Bronchial epithelial cell (primary cell): ENCODE measurements around the gene KBTBD6. TPM values are rescaled to one million over a fixed set of nuclear protein-coding genes. Genes with fewer than 3 reads are reported as not detected.
"Not testable (repeated sequence)": the region's sequence is repeated elsewhere in the genome, so short reads cannot be mapped to it uniquely, and the experiment has no call there.

Experiments used
- DNase-seq: peaks from one replicate; pipeline ENCODE4 v3.0.0-alpha.2; 2010; ENCODE audit warnings: low read depth
- FAIRE-seq: peaks from 2 replicates; lab custom pipeline; 2011; peaks lifted over from hg19 to GRCh38; lab: Jason Lieb, UNC
- H3K27me3 ChIP-seq: 2 replicates; pipeline ENCODE4 v1.5.1; 2011; ENCODE audit warnings: low read length; ENCODE audit not compliant: control insufficient read depth, insufficient read depth
- H3K36me3 ChIP-seq: 2 replicates; pipeline ENCODE4 v1.5.1; 2011; ENCODE audit warnings: low read length; ENCODE audit not compliant: control insufficient read depth, insufficient read depth
- H3K4me3 ChIP-seq: 2 replicates; pipeline ENCODE4 v1.5.1; 2011; ENCODE audit warnings: mild to moderate bottlenecking, low read depth, low read length, control low read depth
- total RNA-seq: library from RNA; depleted of rRNA; stranded (reverse); fragments of >200 nt; gene quantifications from 2 replicates; pipeline ENCODE4 v1.2.1, GENCODE V29; 2014
- TF ChIP-seq, protein P1 (sequence below): IDR thresholded peaks from 2 replicates; pipeline ENCODE4 v1.5.1; 2011; ENCODE audit warnings: mild to moderate bottlenecking, moderate library complexity, low read length, control low read depth, inconsistent platforms; ENCODE audit not compliant: insufficient read depth, severe bottlenecking

The KBTBD6 gene
- total RNA-seq, 1 donor from 2014 or later: 6.3 TPM

- TF ChIP-seq, protein P1, sequence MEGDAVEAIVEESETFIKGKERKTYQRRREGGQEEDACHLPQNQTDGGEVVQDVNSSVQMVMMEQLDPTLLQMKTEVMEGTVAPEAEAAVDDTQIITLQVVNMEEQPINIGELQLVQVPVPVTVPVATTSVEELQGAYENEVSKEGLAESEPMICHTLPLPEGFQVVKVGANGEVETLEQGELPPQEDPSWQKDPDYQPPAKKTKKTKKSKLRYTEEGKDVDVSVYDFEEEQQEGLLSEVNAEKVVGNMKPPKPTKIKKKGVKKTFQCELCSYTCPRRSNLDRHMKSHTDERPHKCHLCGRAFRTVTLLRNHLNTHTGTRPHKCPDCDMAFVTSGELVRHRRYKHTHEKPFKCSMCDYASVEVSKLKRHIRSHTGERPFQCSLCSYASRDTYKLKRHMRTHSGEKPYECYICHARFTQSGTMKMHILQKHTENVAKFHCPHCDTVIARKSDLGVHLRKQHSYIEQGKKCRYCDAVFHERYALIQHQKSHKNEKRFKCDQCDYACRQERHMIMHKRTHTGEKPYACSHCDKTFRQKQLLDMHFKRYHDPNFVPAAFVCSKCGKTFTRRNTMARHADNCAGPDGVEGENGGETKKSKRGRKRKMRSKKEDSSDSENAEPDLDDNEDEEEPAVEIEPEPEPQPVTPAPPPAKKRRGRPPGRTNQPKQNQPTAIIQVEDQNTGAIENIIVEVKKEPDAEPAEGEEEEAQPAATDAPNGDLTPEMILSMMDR: no peak
- no peak overlapping the region for H3K4me3 ChIP-seq
- peak; percentile 94 for DNase-seq
- no peaks in the 10 kb centered on the region for H3K36me3 ChIP-seq
- no peaks in the 10 kb centered on the region for H3K27me3 ChIP-seq
- FAIRE-seq: no peak
Measured at GRCh38 chr13:41137951-41138350, 5.3 kb upstream of the KBTBD6 start.

GRCh38 chr13:41137241-41137640 is 4.6 kb upstream of the KBTBD6 start:
- Histone ChIP-seq H3K27me3 (no peaks in the 10 kb centered on the region), H3K36me3 (no peaks in the 10 kb centered on the region), H3K4me3 (no peak overlapping the region)
- FAIRE-seq (peak; percentile 92), DNase-seq (peak; percentile 99)
- TF ChIP-seq, protein P1: no peak

GRCh38 chr13:41136396-41137031 is 3.9 kb upstream of the KBTBD6 start:
- DNase-seq: no peak
- Histone ChIP-seq H3K36me3 (no peaks in the 10 kb centered on the region), H3K27me3 (no peaks in the 10 kb centered on the region), H3K4me3 (no peak overlapping the region)
- no peak for FAIRE-seq
- TF ChIP-seq, protein P1: no peak

DNA sequence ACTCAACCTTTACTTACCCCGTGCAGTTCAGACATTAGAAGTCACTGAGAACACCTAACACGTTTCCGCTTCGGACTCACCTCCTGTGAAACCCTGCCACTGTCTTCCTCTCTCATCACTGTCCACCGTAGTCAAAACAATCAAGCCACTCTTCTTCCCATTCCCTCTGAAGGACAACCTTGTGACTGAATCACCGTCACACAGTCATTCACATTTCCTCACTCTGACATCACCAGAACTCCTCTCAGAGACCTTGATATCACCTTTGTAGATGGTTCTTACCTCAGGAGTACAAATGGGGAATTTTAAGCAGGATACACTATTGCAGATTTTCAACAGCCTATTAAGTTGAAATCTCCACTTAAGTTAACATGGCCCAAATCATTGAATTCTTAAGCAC is 1.3 kb upstream of the KBTBD6 start:
- no peak for FAIRE-seq
- H3K36me3 ChIP-seq: no peaks in the 10 kb centered on the region
- DNase-seq: peak; percentile 58
- TF ChIP-seq, protein P1: no peak
- no peaks in the 10 kb centered on the region for H3K27me3 ChIP-seq
- no peak overlapping the region for H3K4me3 ChIP-seq

DNA sequence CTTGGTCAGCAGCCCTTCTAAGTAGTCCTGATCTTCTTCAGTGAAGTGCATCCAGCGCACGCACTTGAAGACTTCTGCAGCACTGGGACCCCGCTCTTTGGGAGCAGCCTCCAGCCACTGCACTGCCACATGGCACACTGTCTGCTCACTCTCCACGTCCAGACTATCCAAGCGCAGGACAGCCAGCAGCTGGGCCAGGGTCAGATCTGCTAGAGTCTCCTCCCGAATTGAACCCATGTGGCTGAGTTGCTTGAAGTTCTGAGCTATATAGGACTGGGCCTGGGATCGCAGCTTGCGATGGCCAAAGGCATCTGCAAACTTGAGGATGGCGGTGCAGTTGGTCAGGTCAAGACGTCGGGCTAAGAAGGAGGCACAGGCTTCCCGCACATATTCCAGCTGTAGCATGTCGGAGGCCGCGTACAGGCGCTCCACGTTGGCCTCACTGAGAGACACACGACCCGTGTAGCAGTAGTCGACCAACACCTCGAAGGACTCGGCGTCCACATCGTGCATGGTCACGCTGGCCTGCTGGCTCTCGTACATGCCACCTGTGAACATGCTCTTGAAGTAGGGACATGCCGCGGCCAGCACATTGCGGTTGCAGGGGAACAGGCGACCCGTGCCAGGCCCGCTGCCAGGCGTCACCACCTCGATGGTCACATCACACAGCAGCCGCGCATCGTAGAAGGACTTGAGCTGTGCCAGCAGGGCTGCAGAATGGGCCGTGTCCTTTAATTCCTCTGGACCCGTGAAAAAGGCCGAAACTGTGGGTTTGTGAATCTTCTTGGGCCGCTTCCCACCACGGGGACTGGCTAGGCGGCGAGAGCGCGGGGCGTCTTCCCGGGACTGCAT is 716 bp downstream of the KBTBD6 start:
- peak overlapping the region; percentile 56 for H3K4me3 ChIP-seq
- FAIRE-seq: peak; percentile 50
- H3K27me3 ChIP-seq, H3K36me3 ChIP-seq, DNase-seq: not testable (repeated sequence)

- not testable (repeated sequence) for H3K36me3 ChIP-seq, H3K4me3 ChIP-seq, FAIRE-seq, H3K27me3 ChIP-seq, DNase-seq
Measured at GRCh38 chr13:41131189-41131588, 1.4 kb downstream of the KBTBD6 start.
